Measurements from ENCODE around the gene FSTL4.

- TF ChIP-seq EZH2 (IDR thresholded peaks at IDR 0.05; ENCODE audit: low read length) = no peak
- TF ChIP-seq, protein P1, sequence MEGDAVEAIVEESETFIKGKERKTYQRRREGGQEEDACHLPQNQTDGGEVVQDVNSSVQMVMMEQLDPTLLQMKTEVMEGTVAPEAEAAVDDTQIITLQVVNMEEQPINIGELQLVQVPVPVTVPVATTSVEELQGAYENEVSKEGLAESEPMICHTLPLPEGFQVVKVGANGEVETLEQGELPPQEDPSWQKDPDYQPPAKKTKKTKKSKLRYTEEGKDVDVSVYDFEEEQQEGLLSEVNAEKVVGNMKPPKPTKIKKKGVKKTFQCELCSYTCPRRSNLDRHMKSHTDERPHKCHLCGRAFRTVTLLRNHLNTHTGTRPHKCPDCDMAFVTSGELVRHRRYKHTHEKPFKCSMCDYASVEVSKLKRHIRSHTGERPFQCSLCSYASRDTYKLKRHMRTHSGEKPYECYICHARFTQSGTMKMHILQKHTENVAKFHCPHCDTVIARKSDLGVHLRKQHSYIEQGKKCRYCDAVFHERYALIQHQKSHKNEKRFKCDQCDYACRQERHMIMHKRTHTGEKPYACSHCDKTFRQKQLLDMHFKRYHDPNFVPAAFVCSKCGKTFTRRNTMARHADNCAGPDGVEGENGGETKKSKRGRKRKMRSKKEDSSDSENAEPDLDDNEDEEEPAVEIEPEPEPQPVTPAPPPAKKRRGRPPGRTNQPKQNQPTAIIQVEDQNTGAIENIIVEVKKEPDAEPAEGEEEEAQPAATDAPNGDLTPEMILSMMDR (optimal IDR thresholded peaks at IDR 0.05 in 1 of 3, IDR thresholded peaks at IDR 0.05 in 1 of 3, conservative IDR thresholded peaks at IDR 0.05 in 1 of 3; ENCODE audit: extremely low read depth in 1 of 3, insufficient read depth in 2 of 3, low read length in 3 of 3) = no peak
Measured at GRCh38 chr5:133624316-133624715, 12.0 kb upstream of the FSTL4 start.

Data from keratinocyte (primary cell).